ENCODE data around the gene SND1.
A peak's percentile ranks its signal among the peaks of the same experiment; 100 is the strongest.
"Not testable (repeated sequence)": the region's sequence is repeated elsewhere in the genome, so short reads cannot be mapped to it uniquely, and the experiment has no call there.

The SND1 gene

GRCh38 chr7:128103498-128104107 lies 451.6 kb downstream of the SND1 start:
- TF ChIP-seq POLR2AphosphoS5 (IDR thresholded peaks at IDR 0.05; ENCODE audit: low read depth) (0 out of 2 replicates have a peak, but pooled peaks have one; percentile 5), SPI1 (IDR thresholded peaks at IDR 0.05; ENCODE audit: borderline replicate concordance, low read depth) (no peak)
- DNase-seq (ENCODE audit: low read depth in 1 of 2, low spot score in 1 of 2) = peak in 1 of 2 experiments; percentile 81
- H3K27ac ChIP-seq (replicated peaks) = peak overlapping the region; percentile 14; the same call in 1 of the 2 replicates
- H3K27me3 ChIP-seq (ENCODE audit: insufficient read depth, poor library complexity, severe bottlenecking) = no peaks in the 10 kb centered on the region
- H3K4me3 ChIP-seq (replicated peaks; ENCODE audit: insufficient read depth, low read length) = peak overlapping the region; percentile 54

- Histone ChIP-seq H3K27ac (replicated peaks) (peak overlapping the region; percentile 14; the same call in 1 of the 2 replicates), H3K4me3 (replicated peaks; ENCODE audit: insufficient read depth, low read length) (peak overlapping the region; percentile 54), H3K27me3 (ENCODE audit: insufficient read depth, poor library complexity, severe bottlenecking) (no peaks in the 10 kb centered on the region)
- DNase-seq (ENCODE audit: low read depth in 1 of 2, low spot score in 1 of 2) = peak; percentile 77 to 84
- TF ChIP-seq REST (IDR thresholded peaks at IDR 0.05; ENCODE audit: insufficient replicate concordance, low read depth) (no peak), GABPA (IDR thresholded peaks at IDR 0.05; ENCODE audit: low read depth) (no peak), CTCF (IDR thresholded peaks at IDR 0.05; ENCODE audit: insufficient read depth, low read length) (no peak), SPI1 (IDR thresholded peaks at IDR 0.05; ENCODE audit: borderline replicate concordance, low read depth) (no peak), POLR2AphosphoS5 (IDR thresholded peaks at IDR 0.05; ENCODE audit: low read depth) (no peak; the same call in none of the 2 replicates)
Observed at GRCh38 chr7:128104108-128104742, 452.2 kb downstream of the SND1 start.

GRCh38 chr7:128105228-128106022 lies 453.4 kb downstream of the SND1 start:
- TF ChIP-seq GABPA (IDR thresholded peaks at IDR 0.05; ENCODE audit: low read depth) = no peak
- TF ChIP-seq POLR2AphosphoS5 (IDR thresholded peaks at IDR 0.05; ENCODE audit: low read depth) = no peak
- no peak for TF ChIP-seq SPI1 (IDR thresholded peaks at IDR 0.05; ENCODE audit: borderline replicate concordance, low read depth)
- no peak for TF ChIP-seq REST (IDR thresholded peaks at IDR 0.05; ENCODE audit: insufficient replicate concordance, low read depth)
- no peak for TF ChIP-seq CTCF (IDR thresholded peaks at IDR 0.05; ENCODE audit: insufficient read depth, low read length)
- Histone ChIP-seq H3K4me3 (replicated peaks; ENCODE audit: insufficient read depth, low read length) (no peak overlapping the region), H3K27me3 (ENCODE audit: insufficient read depth, poor library complexity, severe bottlenecking) (no peaks in the 10 kb centered on the region), H3K27ac (replicated peaks) (no peak overlapping the region)
- no peak for DNase-seq (ENCODE audit: low read depth in 1 of 2, low spot score in 1 of 2)

DNA sequence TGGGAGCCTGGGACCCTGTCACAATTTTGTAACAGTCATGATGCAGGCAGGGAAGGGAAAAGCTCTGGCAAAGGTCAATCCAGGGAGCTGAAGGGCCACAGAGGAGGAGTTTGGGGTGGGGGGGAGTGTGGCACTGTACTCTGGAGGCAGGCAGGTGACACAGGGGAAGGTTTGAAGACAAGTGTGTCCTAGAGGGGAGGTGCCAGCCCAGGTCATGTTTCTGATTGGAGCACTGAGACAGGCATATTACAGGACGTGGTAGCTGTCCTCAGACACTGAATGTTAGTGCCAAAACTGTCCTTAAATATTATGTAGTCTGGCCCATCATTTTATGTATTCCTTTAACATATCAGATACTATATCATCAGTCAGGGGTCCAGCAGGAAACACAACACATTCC lies 454.8 kb downstream of the SND1 start:
- Histone ChIP-seq H3K27ac (replicated peaks) (no peak overlapping the region), H3K4me3 (replicated peaks; ENCODE audit: insufficient read depth, low read length) (no peak overlapping the region), H3K27me3 (ENCODE audit: insufficient read depth, poor library complexity, severe bottlenecking) (no peaks in the 10 kb centered on the region)
- TF ChIP-seq SPI1 (IDR thresholded peaks at IDR 0.05; ENCODE audit: borderline replicate concordance, low read depth) (no peak), GABPA (IDR thresholded peaks at IDR 0.05; ENCODE audit: low read depth) (no peak), CTCF (IDR thresholded peaks at IDR 0.05; ENCODE audit: insufficient read depth, low read length) (no peak), REST (IDR thresholded peaks at IDR 0.05; ENCODE audit: insufficient replicate concordance, low read depth) (no peak)
- DNase-seq (ENCODE audit: low read depth in 1 of 2, low spot score in 1 of 2) = no peak

DNA sequence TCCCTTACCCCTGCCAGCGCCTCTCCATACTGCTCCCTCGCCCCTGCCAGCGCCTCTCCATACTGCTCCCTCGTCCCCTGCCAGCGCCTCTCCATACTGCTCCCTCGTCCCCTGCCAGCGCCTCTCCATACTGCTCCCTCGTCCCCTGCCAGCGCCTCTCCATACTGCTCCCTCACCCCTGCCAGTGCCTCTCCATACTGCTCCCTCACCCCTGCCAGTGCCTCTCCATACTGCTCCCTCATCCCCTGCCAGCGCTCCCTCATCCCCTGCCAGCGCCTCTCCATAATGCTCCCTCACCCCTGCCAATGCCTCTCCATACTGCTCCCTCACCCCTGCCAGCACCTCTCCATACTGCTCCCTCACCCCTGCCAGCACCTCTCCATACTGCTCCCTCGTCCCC lies 455.5 kb downstream of the SND1 start:
- H3K27ac ChIP-seq (replicated peaks); DNase-seq (ENCODE audit: low read depth in 1 of 2, low spot score in 1 of 2); H3K4me3 ChIP-seq (replicated peaks; ENCODE audit: insufficient read depth, low read length); H3K27me3 ChIP-seq (ENCODE audit: insufficient read depth, poor library complexity, severe bottlenecking): not testable (repeated sequence)

All from HL-60 (cell line).